Measurements from ENCODE around the gene ASCC2.

ASCC2 gene

GRCh38 chr22:29820961-29821290 lies 17.1 kb downstream of the ASCC2 start:
- DNase-seq (ENCODE audit: low read depth in 3 of 3, low spot score in 1 of 3) = no peak

- DNase-seq (ENCODE audit: low read depth in 3 of 3, low spot score in 1 of 3) = no peak
These were observed 18.6 kb downstream of the ASCC2 start for GRCh38 chr22:29819501-29819900.

GRCh38 chr22:29817724-29818123 lies 20.4 kb downstream of the ASCC2 start:
- no peak for DNase-seq (ENCODE audit: low read depth in 3 of 3, low spot score in 1 of 3)

GRCh38 chr22:29816980-29817379 lies 21.1 kb downstream of the ASCC2 start:
- DNase-seq (ENCODE audit: low read depth in 3 of 3, low spot score in 1 of 3) = no peak

- no peak for DNase-seq (ENCODE audit: low read depth in 3 of 3, low spot score in 1 of 3)
These were observed 21.5 kb downstream of the ASCC2 start for GRCh38 chr22:29816539-29816938.

- DNase-seq (ENCODE audit: low read depth in 3 of 3, low spot score in 1 of 3) = no peak
These were observed 21.9 kb downstream of the ASCC2 start for GRCh38 chr22:29816128-29816527.

GRCh38 chr22:29815580-29815979 lies 22.5 kb downstream of the ASCC2 start:
- DNase-seq (ENCODE audit: low read depth in 3 of 3, low spot score in 1 of 3) = no peak

GRCh38 chr22:29814003-29814402 lies 24.1 kb downstream of the ASCC2 start:
- DNase-seq (ENCODE audit: low read depth in 3 of 3, low spot score in 1 of 3) = no peak

GRCh38 chr22:29813563-29813962 lies 24.5 kb downstream of the ASCC2 start:
- DNase-seq (ENCODE audit: low read depth in 3 of 3, low spot score in 1 of 3) = no peak

- DNase-seq (ENCODE audit: low read depth in 3 of 3, low spot score in 1 of 3) = no peak
These were observed 24.9 kb downstream of the ASCC2 start for GRCh38 chr22:29813126-29813525.

- no peak for DNase-seq (ENCODE audit: low read depth in 3 of 3, low spot score in 1 of 3)
These were observed 26.7 kb downstream of the ASCC2 start for GRCh38 chr22:29811377-29811776.

- no peak for DNase-seq (ENCODE audit: low read depth in 3 of 3, low spot score in 1 of 3)
These were observed 27.9 kb downstream of the ASCC2 start for GRCh38 chr22:29810216-29810615.

- DNase-seq (ENCODE audit: low read depth in 3 of 3, low spot score in 1 of 3) = no peak
These were observed 31.9 kb downstream of the ASCC2 start for GRCh38 chr22:29806196-29806595.

- DNase-seq (ENCODE audit: low read depth in 3 of 3, low spot score in 1 of 3) = no peak
These were observed 33.1 kb downstream of the ASCC2 start for GRCh38 chr22:29804985-29805384.

- no peak for DNase-seq (ENCODE audit: low read depth in 3 of 3, low spot score in 1 of 3)
These were observed 34.9 kb downstream of the ASCC2 start for GRCh38 chr22:29803190-29803589.

- DNase-seq (ENCODE audit: low read depth in 3 of 3, low spot score in 1 of 3) = no peak
These were observed 36.3 kb downstream of the ASCC2 start for GRCh38 chr22:29801796-29802195.

- no peak for DNase-seq (ENCODE audit: low read depth in 3 of 3, low spot score in 1 of 3)
These were observed 36.9 kb downstream of the ASCC2 start for GRCh38 chr22:29801153-29801552.

- no peak for DNase-seq (ENCODE audit: low read depth in 3 of 3, low spot score in 1 of 3)
These were observed 38.8 kb downstream of the ASCC2 start for GRCh38 chr22:29799217-29799680.

GRCh38 chr22:29798801-29799200 lies 39.3 kb downstream of the ASCC2 start:
- DNase-seq (ENCODE audit: low read depth in 3 of 3, low spot score in 1 of 3) = no peak

GRCh38 chr22:29798318-29798717 lies 39.8 kb downstream of the ASCC2 start:
- DNase-seq (ENCODE audit: low read depth in 3 of 3, low spot score in 1 of 3) = no peak

GRCh38 chr22:29797351-29797750 lies 40.7 kb downstream of the ASCC2 start:
- no peak for DNase-seq (ENCODE audit: low read depth in 3 of 3, low spot score in 1 of 3)

- DNase-seq (ENCODE audit: low read depth in 3 of 3, low spot score in 1 of 3) = no peak
These were observed 42.4 kb downstream of the ASCC2 start for GRCh38 chr22:29795663-29796062.

- no peak for DNase-seq (ENCODE audit: low read depth in 3 of 3, low spot score in 1 of 3)
These were observed 44.7 kb downstream of the ASCC2 start for GRCh38 chr22:29793396-29793795.

- DNase-seq (ENCODE audit: low read depth in 3 of 3, low spot score in 1 of 3) = no peak
These were observed 48.0 kb downstream of the ASCC2 start for GRCh38 chr22:29790061-29790460.
